Chondrocyte (in vitro differentiated cells): Measurements from ENCODE around the gene KDM2A. TPM values are rescaled to one million over a fixed set of nuclear protein-coding genes. Genes with fewer than 3 reads are reported as not detected.

Source experiments
- DNase-seq: peaks from one replicate; pipeline ENCODE4 v3.0.0; 2021; ENCODE audit warnings: mixed read lengths, low spot score
- H3K27ac Mint-ChIP-seq: one replicate; pipeline ENCODE4 v1.8.0; 2021; ENCODE audit warnings: mild to moderate bottlenecking, moderate library complexity, mixed read lengths; ENCODE audit not compliant: unreplicated experiment
- H3K27me3 Mint-ChIP-seq: 2 replicates; pipeline ENCODE4 v1.8.0; 2021; ENCODE audit warnings: low read depth, mixed read lengths
- H3K36me3 Mint-ChIP-seq: 2 replicates; pipeline ENCODE4 v1.8.0; 2021; ENCODE audit warnings: low read depth, mixed read lengths
- H3K4me1 Mint-ChIP-seq: 2 replicates; pipeline ENCODE4 v1.8.0; 2021; ENCODE audit warnings: low read depth, mild to moderate bottlenecking, mixed read lengths
- H3K4me3 Mint-ChIP-seq: one replicate; pipeline ENCODE4 v1.8.0; 2021; ENCODE audit warnings: mild to moderate bottlenecking, moderate library complexity, mixed read lengths; ENCODE audit not compliant: unreplicated experiment
- H3K9me3 Mint-ChIP-seq: 2 replicates; pipeline ENCODE4 v1.8.0; 2021; ENCODE audit warnings: low read depth, mixed read lengths
- CTCF ChIP-seq: fragments of 200-600 bp; sonication (generic); IDR thresholded peaks from 2 replicates; pipeline ENCODE4 v1.5.0; 2021; ENCODE audit warnings: antibody characterized with exemption, mild to moderate bottlenecking, moderate library complexity
- total RNA-seq: library from RNA; stranded (reverse); gene quantifications from 3 replicates; pipeline ENCODE4 v1.2.1, GENCODE V29; 2021

KDM2A gene
- total RNA-seq, 1 donor from 2014 or later = 54.3 TPM

GRCh38 chr11:67248653-67249052, 129.6 kb downstream of the KDM2A start:
- H3K9me3 Mint-ChIP-seq = no peaks in the 10 kb centered on the region
- no peak for DNase-seq
- H3K36me3 Mint-ChIP-seq = peaks cover 58% of the 10 kb centered on the region
- H3K4me1 Mint-ChIP-seq = peaks cover 12% of the 10 kb centered on the region
- TF ChIP-seq CTCF = no peak
- no peaks in the 10 kb centered on the region for H3K27me3 Mint-ChIP-seq
- H3K27ac Mint-ChIP-seq = no peak overlapping the region
- no peak overlapping the region for H3K4me3 Mint-ChIP-seq

- no peaks in the 10 kb centered on the region for H3K9me3 Mint-ChIP-seq
- no peaks in the 10 kb centered on the region for H3K27me3 Mint-ChIP-seq
- peaks cover 61% of the 10 kb centered on the region for H3K36me3 Mint-ChIP-seq
- DNase-seq = no peak
- no peak for TF ChIP-seq CTCF
- no peak overlapping the region for H3K4me3 Mint-ChIP-seq
- H3K27ac Mint-ChIP-seq = peak overlapping the region; percentile 49
- peaks cover 14% of the 10 kb centered on the region for H3K4me1 Mint-ChIP-seq
These were observed 131.3 kb downstream of the KDM2A start for GRCh38 chr11:67250059-67251043.

DNA sequence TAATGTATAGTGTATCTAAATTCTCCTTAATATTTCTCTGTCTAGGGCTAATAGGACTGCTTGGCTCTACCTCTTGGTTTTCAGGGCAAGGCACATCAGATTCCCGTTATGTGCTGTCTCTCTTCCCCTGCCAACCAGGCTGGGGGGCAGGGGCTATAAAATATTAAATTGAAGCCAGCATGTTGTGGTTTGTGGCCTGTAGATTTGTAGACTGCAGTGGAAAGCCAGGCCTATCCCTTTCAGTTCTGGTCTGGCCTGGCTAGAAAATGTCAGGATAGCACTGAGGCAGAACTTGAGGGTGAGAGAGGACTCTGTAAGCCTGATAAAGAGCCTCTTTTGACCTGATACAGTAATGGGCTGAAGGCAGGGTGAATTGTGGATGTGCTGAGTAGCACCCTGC, 132.8 kb downstream of the KDM2A start:
- Mint-ChIP-seq H3K27me3 (no peaks in the 10 kb centered on the region), H3K36me3 (peaks cover 58% of the 10 kb centered on the region), H3K9me3 (no peaks in the 10 kb centered on the region), H3K27ac (peak overlapping the region; percentile 12), H3K4me3 (no peak overlapping the region), H3K4me1 (peaks cover 14% of the 10 kb centered on the region)
- TF ChIP-seq CTCF = no peak
- DNase-seq = no peak

DNA sequence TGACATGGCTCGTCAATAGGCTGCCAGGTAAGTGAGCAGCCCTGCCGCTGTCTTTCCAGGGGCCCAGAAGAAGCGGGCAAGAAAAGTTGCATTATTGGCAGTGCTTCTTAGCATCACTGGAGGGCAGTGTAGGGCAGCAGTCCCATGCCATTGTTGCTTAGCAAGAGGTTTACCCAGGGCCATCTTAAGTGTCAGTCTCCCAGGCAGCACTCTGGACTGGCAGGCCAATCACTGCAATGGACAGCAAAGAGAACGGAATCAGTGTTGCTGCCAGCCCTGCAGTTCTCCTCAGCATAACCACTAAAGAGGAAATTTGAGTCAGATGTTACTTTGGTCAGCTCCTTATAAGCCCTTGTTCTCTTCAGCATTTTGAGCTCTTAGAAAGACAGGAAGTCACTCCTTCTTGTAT, 133.8 kb downstream of the KDM2A start:
- no peak overlapping the region for H3K4me3 Mint-ChIP-seq
- H3K27me3 Mint-ChIP-seq = no peaks in the 10 kb centered on the region
- TF ChIP-seq CTCF = peak; percentile 66
- H3K27ac Mint-ChIP-seq = no peak overlapping the region
- DNase-seq = no peak
- H3K9me3 Mint-ChIP-seq = no peaks in the 10 kb centered on the region
- H3K4me1 Mint-ChIP-seq = peaks cover 12% of the 10 kb centered on the region
- H3K36me3 Mint-ChIP-seq = peaks cover 60% of the 10 kb centered on the region

- no peak for DNase-seq
- Mint-ChIP-seq H3K36me3 (peaks cover 50% of the 10 kb centered on the region), H3K27me3 (no peaks in the 10 kb centered on the region), H3K9me3 (no peaks in the 10 kb centered on the region), H3K27ac (no peak overlapping the region), H3K4me1 (peaks cover 4% of the 10 kb centered on the region), H3K4me3 (no peak overlapping the region)
- no peak for TF ChIP-seq CTCF
These were observed 135.0 kb downstream of the KDM2A start for GRCh38 chr11:67253872-67254624.
